Epithelial cell of alveolus of lung (primary cell): Measurements from ENCODE around the gene ENDOD1. TPM values are rescaled to one million over a fixed set of nuclear protein-coding genes. Genes with fewer than 3 reads are reported as not detected.

Experiments
- total RNA-seq: library from RNA; depleted of rRNA; stranded (reverse); fragments of >200 nt; gene quantifications from 2 replicates; pipeline ENCODE4 v1.2.1, GENCODE V29; 2015

Gene ENDOD1, protein sequence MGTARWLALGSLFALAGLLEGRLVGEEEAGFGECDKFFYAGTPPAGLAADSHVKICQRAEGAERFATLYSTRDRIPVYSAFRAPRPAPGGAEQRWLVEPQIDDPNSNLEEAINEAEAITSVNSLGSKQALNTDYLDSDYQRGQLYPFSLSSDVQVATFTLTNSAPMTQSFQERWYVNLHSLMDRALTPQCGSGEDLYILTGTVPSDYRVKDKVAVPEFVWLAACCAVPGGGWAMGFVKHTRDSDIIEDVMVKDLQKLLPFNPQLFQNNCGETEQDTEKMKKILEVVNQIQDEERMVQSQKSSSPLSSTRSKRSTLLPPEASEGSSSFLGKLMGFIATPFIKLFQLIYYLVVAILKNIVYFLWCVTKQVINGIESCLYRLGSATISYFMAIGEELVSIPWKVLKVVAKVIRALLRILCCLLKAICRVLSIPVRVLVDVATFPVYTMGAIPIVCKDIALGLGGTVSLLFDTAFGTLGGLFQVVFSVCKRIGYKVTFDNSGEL
- 7.6 and 20.7 TPM in 2 replicates for total RNA-seq

DNA sequence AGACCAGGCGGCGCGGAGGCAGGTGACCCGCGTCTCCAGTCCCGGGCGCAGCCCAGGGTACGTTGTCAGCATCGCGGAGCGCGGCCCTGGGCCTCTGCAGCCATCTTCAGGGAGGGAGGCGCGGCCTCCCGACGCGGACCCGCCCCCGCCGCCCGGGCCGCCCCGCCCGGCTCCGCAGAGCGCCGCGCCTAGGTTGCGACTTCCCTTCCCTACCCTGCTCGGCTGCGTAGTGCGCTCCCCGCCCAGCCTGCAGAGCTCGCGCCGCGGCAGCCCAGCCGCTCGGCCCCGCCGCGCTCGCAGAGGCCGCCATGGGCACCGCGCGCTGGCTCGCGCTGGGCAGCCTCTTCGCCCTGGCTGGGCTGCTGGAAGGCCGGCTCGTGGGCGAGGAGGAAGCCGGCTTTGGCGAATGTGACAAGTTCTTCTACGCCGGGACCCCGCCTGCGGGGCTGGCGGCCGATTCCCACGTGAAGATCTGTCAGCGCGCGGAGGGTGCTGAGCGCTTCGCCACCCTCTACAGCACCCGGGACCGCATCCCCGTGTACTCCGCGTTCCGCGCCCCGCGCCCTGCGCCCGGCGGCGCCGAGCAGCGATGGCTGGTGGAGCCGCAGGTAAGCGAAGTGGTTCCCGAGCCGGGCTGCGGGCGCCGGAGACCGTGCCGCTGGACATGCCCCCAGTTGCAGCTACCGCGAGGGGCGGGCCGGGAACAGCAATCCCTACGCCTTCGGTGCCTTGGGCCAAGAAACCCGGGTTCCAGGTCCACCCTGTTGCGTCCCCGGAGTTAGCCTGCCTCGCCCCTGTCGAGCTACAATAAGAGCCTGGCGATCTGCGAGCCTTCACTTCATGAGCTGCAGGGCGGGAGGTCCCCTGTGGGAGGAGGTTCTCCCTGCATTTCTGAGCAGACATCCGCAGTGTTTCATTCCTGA lies at the start of gene ENDOD1:
Gene ENDOD1, plus strand, starts transcription at position 227 of the 923 bp plus-strand sequence. Its CDS starts 82 bp downstream, at position 309.

DNA sequence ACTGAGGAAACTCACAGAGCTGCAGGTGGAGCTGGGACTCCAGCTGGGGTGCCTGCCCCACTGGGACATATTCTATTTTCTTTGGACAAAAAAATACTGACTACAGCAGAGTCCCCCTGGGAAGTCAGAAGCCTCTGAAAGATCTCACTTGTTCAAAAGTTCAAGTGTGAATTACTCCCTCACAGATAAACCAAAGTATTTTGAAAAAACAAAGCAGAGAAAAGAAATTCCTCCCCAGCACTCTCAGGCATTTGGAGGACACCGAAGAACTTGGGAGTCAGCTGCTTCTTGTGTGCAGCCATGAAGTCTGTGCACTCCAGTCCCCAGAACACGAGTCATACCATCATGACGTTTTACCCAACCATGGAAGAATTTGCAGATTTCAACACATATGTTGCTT lies 40.5 kb upstream of the ENDOD1 start, which contains the start of gene KDM4F:
Gene KDM4F, plus strand, starts transcription at position 301 of the 400 bp plus-strand sequence.

DNA sequence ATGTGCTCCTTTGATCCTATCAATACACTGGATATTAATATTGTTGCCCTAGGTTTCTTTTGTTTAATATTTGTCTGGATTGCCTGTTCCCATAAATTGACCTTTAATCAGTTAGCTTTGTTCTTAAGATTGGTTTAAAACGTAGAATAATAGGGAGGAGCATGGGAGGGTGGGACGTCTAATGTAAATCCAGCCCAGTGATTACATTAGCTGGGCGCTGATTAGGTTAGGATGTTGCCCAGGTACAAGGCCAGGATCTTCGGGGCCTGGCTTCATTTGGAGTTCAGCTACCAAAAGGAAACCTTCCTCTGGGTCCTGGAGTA lies 23.0 kb upstream of the ENDOD1 start, which contains the start of gene SRSF8:
Gene SRSF8, plus strand, starts transcription at position 204 of the 323 bp plus-strand sequence. CDS start 308 bp downstream, outside the sequence.

Other genes with a start within 250 kb of the ENDOD1 start
- 32.1 and 54.4 TPM in 2 replicates for gene CWC15, start 116.3 kb upstream of the ENDOD1 start, total RNA-seq
- 0.80 and 2.1 TPM in 2 replicates for gene KDM4D, start 116.1 kb upstream of the ENDOD1 start, total RNA-seq
- gene KDM4E, start 64.6 kb upstream of the ENDOD1 start, total RNA-seq: not detected in 2 replicates
- not detected in 2 replicates for gene KDM4F, start 40.4 kb upstream of the ENDOD1 start, total RNA-seq
- gene SRSF8, start 22.9 kb upstream of the ENDOD1 start, total RNA-seq: 16.0 and 22.1 TPM in 2 replicates
- 4.7 and 16.9 TPM in 2 replicates for gene SESN3, start 141.4 kb downstream of the ENDOD1 start, total RNA-seq